T-helper 17 cell (primary cell): ENCODE data around the gene SYNPO. TPM values are rescaled to one million over a fixed set of nuclear protein-coding genes. Genes with fewer than 3 reads are reported as not detected.
A peak's percentile ranks its signal among the peaks of the same experiment; 100 is the strongest.

Source experiments
- ATAC-seq: fragments of 150-1000 bp; cut with Tn5 transposase; 2 replicates; pipeline ENCODE4 v1.10.0; 2021; ENCODE audit warnings: mild to moderate bottlenecking, moderate library complexity
- DNase-seq, 3 donors: peaks; one replicate each; pipeline versions ENCODE4 v3.0.0 to v3.0.0-alpha.2; 2020 to 2021
- H3K9me3 ChIP-seq: one replicate; pipeline ENCODE4 v1.7.0; 2013; ENCODE audit warnings: low read length, mild to moderate bottlenecking; ENCODE audit not compliant: control insufficient read depth, poor library complexity, severe bottlenecking
- H3K27ac Mint-ChIP-seq: one replicate; pipeline ENCODE4 v1.8.0; 2022; ENCODE audit warnings: mild to moderate bottlenecking, moderate library complexity, mixed read lengths
- H3K27me3 Mint-ChIP-seq: one replicate; pipeline ENCODE4 v1.8.0; 2022; ENCODE audit warnings: mixed read lengths
- H3K36me3 Mint-ChIP-seq: one replicate; pipeline ENCODE4 v1.8.0; 2022; ENCODE audit warnings: low read depth, mixed read lengths
- H3K4me1 Mint-ChIP-seq: one replicate; pipeline ENCODE4 v1.8.0; 2022; ENCODE audit warnings: mild to moderate bottlenecking, mixed read lengths
- H3K4me3 Mint-ChIP-seq: one replicate; pipeline ENCODE4 v1.8.0; 2022; ENCODE audit warnings: mild to moderate bottlenecking, moderate library complexity, mixed read lengths
- total RNA-seq, 4 donors: library from RNA in 2 of 4; stranded (reverse) in 2 of 4; gene quantifications; one replicate each; pipeline ENCODE4 v1.2.3 and lab custom pipeline; 2022 to 2026

Gene SYNPO
- total RNA-seq, 2 donors from 2014 or later = 1.5 TPM; not detected in 1

DNA sequence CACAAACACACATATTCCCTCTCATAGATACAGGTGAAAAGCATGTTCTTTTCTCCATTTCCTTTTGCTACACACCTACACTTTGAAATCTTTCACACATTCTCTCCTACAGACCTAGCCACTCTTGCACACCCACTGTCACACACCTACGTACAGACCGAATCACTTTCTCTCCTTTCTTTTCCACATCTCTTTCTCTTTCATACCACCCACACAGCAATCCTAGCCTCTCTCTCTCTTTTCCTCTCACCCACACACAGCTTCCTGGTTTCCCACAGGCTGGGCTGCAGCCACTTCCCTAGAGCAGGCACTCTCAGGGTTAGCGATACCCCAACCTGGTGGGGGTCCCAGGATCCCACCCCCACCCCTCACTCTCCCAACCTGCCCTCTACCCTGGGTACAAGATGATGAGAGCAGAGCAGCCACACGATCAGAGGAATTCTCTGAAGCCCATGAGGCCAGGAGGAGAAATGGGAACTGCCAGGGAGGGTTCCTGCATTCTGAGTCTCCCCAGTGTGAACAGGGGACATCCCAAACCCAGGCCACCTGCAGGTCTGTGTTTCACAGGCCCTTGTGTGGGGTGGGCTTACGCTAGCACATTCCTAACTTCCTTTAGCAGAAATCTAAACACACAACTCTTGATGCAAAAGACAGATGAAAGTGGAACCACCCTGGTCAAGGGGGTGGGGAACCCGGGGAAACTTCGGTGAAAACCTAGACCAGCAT lies 17.1 kb upstream of the SYNPO start:
- peaks cover 18% of the 10 kb centered on the region for H3K4me1 Mint-ChIP-seq

GRCh38 chr5:150623878-150624216 lies 16.6 kb upstream of the SYNPO start:
- Mint-ChIP-seq H3K4me3 (peak overlapping the region; percentile 92), H3K36me3 (peaks cover 5% of the 10 kb centered on the region), H3K27me3 (peaks cover 39% of the 10 kb centered on the region), H3K27ac (peak overlapping the region; percentile 57), H3K4me1 (peaks cover 18% of the 10 kb centered on the region)
- DNase-seq (no peak), ATAC-seq (no peak)
- no peaks in the 10 kb centered on the region for H3K9me3 ChIP-seq

More for the DNA sequence above, 17.1 kb upstream of the SYNPO start:
- DNase-seq (no peak), ATAC-seq (no peak)
- H3K27me3 Mint-ChIP-seq = peaks cover 39% of the 10 kb centered on the region
- peak overlapping the region; percentile 57 for H3K27ac Mint-ChIP-seq
- peak overlapping the region; percentile 92 for H3K4me3 Mint-ChIP-seq
- no peaks in the 10 kb centered on the region for H3K9me3 ChIP-seq
- peaks cover 5% of the 10 kb centered on the region for H3K36me3 Mint-ChIP-seq

DNA sequence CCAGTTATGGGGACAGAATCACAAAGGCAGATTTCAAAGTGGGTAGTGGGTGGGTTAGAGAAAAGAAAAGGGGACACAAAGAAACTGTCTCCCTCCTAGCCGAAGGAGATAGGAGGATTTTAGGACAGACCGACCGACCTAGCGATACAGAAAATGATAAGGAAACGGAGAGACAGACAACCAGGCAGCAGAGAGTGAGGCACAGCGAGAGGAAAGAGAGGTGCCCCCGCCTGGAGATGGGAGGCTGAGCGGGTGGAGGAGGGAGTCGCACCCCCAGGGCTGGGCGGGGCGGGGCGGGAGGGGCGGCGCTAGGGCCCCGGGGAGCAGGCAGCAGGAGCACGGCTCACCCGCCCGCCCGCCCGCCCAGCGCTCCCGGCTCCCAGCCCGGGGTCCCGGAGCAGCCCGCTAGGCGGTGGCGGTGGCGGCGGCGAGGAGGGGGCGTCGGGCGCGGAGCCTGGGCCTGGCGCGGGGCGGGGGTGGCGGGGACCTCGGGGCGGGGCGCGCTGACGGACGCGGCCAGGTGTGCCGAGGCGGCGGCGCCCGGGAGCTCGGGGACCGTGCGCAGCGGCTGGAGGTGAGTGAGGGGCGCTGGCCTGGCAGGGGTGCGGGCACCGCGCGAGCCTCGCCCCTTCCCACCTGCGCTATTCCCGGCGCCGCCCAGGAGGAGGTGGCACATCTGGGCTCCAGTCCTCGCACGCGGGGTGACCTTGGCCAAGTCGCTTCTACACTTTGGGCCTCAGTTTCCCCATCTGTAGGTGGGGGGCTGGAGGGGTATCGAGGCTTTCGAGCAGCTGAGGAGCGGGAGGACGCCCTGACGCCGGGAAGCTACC lies 15.9 kb upstream of the SYNPO start:
- ATAC-seq = peak; percentile 72
- no peaks in the 10 kb centered on the region for H3K9me3 ChIP-seq
- peak overlapping the region; percentile 57 for H3K27ac Mint-ChIP-seq
- H3K36me3 Mint-ChIP-seq = peaks cover 5% of the 10 kb centered on the region
- H3K4me3 Mint-ChIP-seq = peak overlapping the region; percentile 92
- H3K27me3 Mint-ChIP-seq = peaks cover 33% of the 10 kb centered on the region
- peak in 2 of 3 donors; percentile 16 to 17 for DNase-seq
- H3K4me1 Mint-ChIP-seq = peaks cover 18% of the 10 kb centered on the region

GRCh38 chr5:150625164-150625535 lies 15.3 kb upstream of the SYNPO start:
- H3K4me3 Mint-ChIP-seq = no peak overlapping the region
- H3K36me3 Mint-ChIP-seq = peaks cover 5% of the 10 kb centered on the region
- H3K27ac Mint-ChIP-seq = no peak overlapping the region
- H3K27me3 Mint-ChIP-seq = peaks cover 33% of the 10 kb centered on the region
- peaks cover 18% of the 10 kb centered on the region for H3K4me1 Mint-ChIP-seq
- no peak for ATAC-seq
- no peak for DNase-seq
- no peaks in the 10 kb centered on the region for H3K9me3 ChIP-seq

GRCh38 chr5:150625831-150626746 lies 14.4 kb upstream of the SYNPO start:
- no peak overlapping the region for H3K27ac Mint-ChIP-seq
- ATAC-seq = peak; percentile 39

DNA sequence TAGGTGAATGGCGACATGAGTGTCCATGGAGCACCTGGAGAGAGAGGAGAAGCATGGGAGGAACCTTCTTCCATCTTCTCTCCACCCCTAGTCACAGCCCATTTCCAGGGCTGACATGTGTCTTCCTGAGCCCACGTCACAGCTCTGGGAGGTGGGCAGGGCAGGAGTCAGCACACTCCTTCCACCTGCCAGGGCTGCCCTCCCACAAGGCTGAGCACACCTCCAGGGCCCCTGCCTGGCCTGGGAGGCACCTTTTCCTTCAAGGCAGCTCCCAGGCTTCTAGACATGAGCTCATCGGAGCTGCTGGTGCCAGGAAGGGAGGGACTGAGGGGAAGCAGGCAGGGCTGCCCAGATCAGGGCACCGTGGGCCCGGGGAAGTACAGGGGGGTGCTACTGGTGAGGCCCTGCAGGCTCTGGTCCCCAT lies 13.6 kb upstream of the SYNPO start:
- DNase-seq (no peak), ATAC-seq (no peak)
- peaks cover 5% of the 10 kb centered on the region for H3K36me3 Mint-ChIP-seq
- no peaks in the 10 kb centered on the region for H3K9me3 ChIP-seq
- H3K4me3 Mint-ChIP-seq = no peak overlapping the region
- H3K4me1 Mint-ChIP-seq = peaks cover 18% of the 10 kb centered on the region
- no peak overlapping the region for H3K27ac Mint-ChIP-seq
- H3K27me3 Mint-ChIP-seq = peaks cover 38% of the 10 kb centered on the region

More at GRCh38 chr5:150625831-150626746, 14.4 kb upstream of the SYNPO start:
- DNase-seq = no peak
- Mint-ChIP-seq H3K27me3 (peaks cover 37% of the 10 kb centered on the region), H3K36me3 (peaks cover 5% of the 10 kb centered on the region), H3K4me3 (peak overlapping the region; percentile 41), H3K4me1 (peaks cover 18% of the 10 kb centered on the region)
- no peaks in the 10 kb centered on the region for H3K9me3 ChIP-seq

DNA sequence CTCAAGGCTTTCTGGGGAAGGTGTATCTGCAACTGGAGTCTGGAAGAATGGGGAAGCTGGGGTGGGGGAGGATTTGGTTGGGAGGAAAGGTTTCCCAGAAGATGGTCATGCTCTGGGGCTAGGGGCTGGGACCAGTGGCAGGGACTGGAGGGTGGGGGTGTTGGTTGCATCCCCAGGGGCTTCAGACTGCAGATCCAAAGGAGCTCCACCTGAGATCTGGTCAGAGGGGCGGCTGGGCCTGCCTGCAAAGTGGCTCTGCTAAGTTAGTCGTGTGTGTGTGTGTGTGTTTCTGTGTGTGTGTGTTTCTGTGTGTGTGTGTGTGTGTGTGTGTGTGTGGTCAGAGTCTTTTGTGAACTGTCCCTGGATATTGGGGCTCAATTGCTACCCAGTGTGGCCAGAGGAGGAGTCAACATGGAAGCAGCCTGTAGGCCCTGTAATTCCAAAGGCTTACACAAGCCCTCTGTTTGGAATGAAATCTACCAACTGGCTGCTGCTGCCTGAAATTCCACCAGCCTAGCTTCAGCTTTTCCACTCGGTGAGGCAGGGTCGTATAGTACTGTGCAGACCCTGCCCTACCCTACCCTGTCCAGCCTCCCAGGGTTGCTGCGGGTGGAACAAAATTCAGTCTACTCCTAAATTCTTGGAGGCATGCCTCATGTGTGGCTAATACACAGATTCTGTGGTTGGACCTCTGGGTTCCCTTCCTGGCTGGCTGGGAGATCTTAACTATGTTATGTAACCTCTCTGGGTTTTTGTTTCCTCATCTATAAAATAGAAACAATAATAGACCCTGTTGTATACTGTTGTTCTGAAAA lies 12.5 kb upstream of the SYNPO start:
- no peaks in the 10 kb centered on the region for H3K9me3 ChIP-seq
- Mint-ChIP-seq H3K27me3 (peaks cover 36% of the 10 kb centered on the region), H3K27ac (no peak overlapping the region), H3K4me3 (no peak overlapping the region), H3K4me1 (peaks cover 16% of the 10 kb centered on the region), H3K36me3 (peaks cover 5% of the 10 kb centered on the region)
- ATAC-seq = no peak
- DNase-seq = no peak

- H3K27ac Mint-ChIP-seq = no peak overlapping the region
- peaks cover 5% of the 10 kb centered on the region for H3K36me3 Mint-ChIP-seq
- DNase-seq (no peak), ATAC-seq (no peak)
- H3K4me3 Mint-ChIP-seq = no peak overlapping the region
- peaks cover 32% of the 10 kb centered on the region for H3K27me3 Mint-ChIP-seq
- peaks cover 8% of the 10 kb centered on the region for H3K4me1 Mint-ChIP-seq
- H3K9me3 ChIP-seq = no peaks in the 10 kb centered on the region
These were observed 11.4 kb upstream of the SYNPO start for GRCh38 chr5:150628936-150629485.

DNA sequence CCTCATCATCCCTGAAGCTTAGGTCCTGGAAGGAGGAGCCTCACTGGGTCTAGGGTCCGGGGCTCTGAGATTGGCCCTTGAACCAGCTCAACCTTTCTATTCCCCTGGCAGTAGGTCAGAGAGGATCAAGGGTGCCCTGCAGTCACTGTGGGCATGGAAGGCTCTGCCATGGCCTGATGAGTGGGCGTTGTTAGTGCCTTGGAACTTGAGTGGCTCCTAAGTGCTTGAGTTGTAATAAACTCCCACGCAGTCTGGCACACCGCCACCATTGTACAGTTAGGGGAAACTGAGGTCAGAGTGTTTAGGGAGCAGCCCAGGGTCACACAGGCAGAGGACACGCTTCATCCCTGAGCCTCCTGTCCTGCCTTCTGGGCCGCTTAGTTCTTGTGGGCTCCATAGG lies 10.4 kb upstream of the SYNPO start:
- ATAC-seq (no peak), DNase-seq (no peak)
- Mint-ChIP-seq H3K27ac (no peak overlapping the region), H3K4me1 (peaks cover 4% of the 10 kb centered on the region), H3K36me3 (peaks cover 3% of the 10 kb centered on the region), H3K4me3 (peak overlapping the region; percentile 7), H3K27me3 (peaks cover 29% of the 10 kb centered on the region)
- H3K9me3 ChIP-seq = no peaks in the 10 kb centered on the region

DNA sequence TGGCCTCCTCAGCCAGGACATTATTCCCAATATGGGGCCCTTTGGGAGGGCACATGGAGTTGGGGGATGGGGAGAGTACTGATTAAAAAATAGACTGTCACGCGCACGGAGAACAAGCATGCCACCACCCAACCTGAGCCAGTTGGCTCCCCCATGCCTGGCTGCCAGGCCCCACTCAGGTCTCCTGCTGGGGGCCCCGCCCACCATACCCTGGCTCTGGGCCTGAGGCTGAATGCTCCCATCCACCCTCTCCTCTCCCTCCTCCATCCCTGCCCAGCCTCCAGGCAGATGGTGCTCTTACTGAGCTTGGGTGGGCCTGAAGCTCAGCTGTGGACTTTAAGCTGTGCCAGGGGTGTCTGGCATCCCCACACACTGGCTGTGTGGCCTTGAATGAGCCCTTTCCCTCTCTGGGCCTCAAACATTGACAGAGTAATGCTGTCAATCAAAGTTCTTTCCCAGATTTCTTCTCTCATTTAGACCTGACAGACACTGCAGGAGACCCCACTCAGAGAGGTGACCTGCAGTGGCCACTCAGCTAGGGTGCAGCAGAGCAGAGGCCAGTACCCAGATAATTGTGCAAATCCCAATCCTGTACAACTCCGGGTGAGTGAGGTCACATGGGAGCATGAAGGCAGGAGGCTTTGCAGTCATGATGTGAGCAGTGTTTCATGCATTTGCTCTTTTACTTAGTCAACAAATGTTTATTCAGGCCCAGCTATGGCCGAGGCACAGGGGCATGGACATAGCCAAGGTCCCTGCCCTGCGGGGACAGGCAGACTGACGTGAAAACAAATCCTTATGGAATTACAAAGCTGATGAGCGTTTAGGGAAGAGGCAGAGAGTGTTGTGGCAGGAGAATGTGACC lies 9.8 kb upstream of the SYNPO start:
- peaks cover 4% of the 10 kb centered on the region for H3K4me1 Mint-ChIP-seq
- ATAC-seq (no peak), DNase-seq (no peak)
- H3K27ac Mint-ChIP-seq = no peak overlapping the region
- H3K9me3 ChIP-seq = no peaks in the 10 kb centered on the region
- peaks cover 3% of the 10 kb centered on the region for H3K36me3 Mint-ChIP-seq
- no peak overlapping the region for H3K4me3 Mint-ChIP-seq
- peaks cover 36% of the 10 kb centered on the region for H3K27me3 Mint-ChIP-seq

- H3K4me3 Mint-ChIP-seq = no peak overlapping the region
- peaks cover 42% of the 10 kb centered on the region for H3K27me3 Mint-ChIP-seq
- no peaks in the 10 kb centered on the region for H3K9me3 ChIP-seq
- H3K4me1 Mint-ChIP-seq = peaks cover 4% of the 10 kb centered on the region
- no peak overlapping the region for H3K27ac Mint-ChIP-seq
- H3K36me3 Mint-ChIP-seq = peaks cover 3% of the 10 kb centered on the region
- DNase-seq = no peak
- ATAC-seq = no peak
These were observed 9.1 kb upstream of the SYNPO start for GRCh38 chr5:150631326-150631701.
